Cerebellar nuclear complex (tissue), 1 donor: ENCODE measurements around the gene MND1.
"Not testable (repeated sequence)": the region's sequence is repeated elsewhere in the genome, so short reads cannot be mapped to it uniquely, and the experiment has no call there.

Source experiments
- DNase-seq, 2 experiments: peaks; one replicate each; lab custom pipeline; 2025; lab: John Stamatoyannopoulos, UW

The MND1 gene

DNA sequence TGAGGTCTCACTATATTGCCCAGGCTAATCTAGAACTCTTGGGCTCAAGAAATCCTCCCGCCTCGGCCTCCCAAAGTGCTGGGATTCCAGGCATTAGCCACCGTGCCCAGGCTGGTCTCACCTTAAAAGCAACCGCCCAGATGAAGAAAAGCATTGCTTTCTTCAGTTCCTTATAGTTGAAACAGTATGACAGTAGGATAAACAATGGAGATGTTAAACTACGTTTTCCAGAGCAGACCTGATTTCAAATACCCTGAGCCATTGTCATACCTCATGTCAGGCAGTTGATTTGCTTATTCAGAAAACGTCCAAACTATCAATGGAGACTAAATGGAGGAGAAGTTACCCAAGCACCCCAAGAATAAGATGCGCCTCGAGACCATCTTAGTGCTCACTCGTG, 95.3 kb downstream of the MND1 start:
- no peak for DNase-seq

GRCh38 chr4:153440475-153440874, 96.0 kb downstream of the MND1 start:
- no peak for DNase-seq

- no peak for DNase-seq
Measured at GRCh38 chr4:153447175-153447905, 102.9 kb downstream of the MND1 start.

DNA sequence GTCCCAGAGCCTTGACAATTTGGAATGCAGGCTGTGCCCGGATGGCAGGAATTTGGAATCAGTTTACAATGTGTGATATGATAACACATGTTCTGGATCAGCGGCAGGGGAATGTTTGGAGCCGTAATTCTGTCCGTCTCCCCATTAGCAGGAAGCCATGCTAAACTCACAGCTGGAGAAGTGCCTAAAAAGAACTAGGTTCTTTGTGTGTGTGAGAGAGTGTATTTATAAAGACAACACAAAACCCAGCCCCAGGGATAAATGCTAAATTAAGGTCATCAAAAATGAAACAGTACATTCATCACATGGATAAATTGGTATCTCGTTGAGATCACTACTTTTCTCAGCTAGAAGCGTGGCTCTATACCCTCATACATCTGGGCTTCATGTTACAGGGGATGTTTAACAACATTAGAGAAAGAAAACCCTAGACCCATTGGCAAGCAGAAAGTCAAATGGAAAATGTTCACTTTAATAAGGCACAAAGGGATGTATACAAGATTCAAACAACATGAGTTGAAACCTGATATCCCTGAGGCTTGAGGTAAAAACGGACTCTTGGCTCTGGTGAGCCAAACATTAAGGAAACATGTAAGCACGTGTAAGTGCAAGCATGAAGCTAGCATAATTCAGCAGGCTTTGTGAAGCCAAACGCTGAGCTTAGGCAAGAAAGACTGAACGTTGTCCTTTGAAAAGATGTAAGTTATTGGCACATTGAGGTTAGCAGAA, 103.7 kb downstream of the MND1 start:
- DNase-seq: no peak

- no peak for DNase-seq
Measured at GRCh38 chr4:153449338-153449737, 104.8 kb downstream of the MND1 start.

DNA sequence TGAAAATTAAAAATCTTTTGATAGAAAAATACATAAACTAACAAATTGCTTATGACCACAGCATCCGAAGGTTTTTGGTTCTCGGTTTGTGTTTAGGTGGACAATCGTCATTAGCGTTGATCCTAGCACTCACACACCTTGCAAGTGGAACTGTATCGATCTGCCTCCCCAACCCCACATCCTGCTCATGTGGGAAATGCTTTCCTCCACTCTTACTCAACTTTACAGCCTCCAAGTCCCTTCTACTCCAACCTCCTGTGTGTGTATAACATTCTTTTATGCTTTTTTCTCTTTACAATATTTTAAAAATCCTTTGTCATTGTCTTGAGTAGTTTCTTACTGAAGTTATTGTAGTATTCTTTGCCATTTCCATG, 106.0 kb downstream of the MND1 start:
- no peak for DNase-seq

GRCh38 chr4:153451145-153451544, 106.7 kb downstream of the MND1 start:
- DNase-seq: not testable (repeated sequence)

- no peak for DNase-seq
Measured at GRCh38 chr4:153451911-153452657, 107.6 kb downstream of the MND1 start.

- no peak for DNase-seq
Measured at GRCh38 chr4:153452658-153453378, 108.3 kb downstream of the MND1 start.

DNA sequence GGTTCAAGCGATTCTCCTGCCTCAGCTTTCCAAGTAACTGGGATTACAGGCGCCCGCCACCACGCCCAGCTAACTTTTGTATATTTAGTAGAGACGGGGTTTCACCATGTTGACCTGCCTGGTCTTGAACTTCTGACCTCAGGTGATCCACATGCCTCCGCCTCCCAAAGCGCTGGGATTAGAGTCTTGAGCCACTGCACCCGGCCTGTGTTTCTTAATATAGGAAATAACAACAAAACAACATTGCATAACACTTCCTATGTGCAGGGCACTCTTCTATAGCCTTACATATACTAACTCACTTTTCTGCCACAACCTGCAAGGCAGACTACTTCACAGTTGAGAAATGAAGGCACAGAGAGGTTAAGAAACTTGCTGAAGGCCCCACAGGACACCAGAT, 108.9 kb downstream of the MND1 start:
- DNase-seq: no peak

DNA sequence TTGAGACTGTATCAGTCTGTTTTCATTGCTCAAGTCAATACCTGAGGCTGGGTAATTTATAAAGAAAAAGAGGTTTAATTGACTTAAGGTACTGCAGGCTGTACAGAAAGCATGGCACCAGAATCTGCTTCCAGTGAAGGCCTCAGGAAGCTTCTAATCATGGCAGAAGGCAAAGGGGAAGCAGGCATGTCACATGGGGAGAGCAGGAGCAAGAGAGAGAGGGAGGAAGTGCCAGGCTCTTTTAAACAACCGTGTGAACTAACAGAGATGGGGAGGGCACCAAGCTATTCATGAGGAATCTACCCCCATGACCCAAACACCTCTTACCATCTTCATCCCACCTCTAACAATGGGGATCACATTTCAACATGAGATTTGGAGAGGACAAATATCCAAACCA, 114.5 kb downstream of the MND1 start:
- no peak for DNase-seq

DNA sequence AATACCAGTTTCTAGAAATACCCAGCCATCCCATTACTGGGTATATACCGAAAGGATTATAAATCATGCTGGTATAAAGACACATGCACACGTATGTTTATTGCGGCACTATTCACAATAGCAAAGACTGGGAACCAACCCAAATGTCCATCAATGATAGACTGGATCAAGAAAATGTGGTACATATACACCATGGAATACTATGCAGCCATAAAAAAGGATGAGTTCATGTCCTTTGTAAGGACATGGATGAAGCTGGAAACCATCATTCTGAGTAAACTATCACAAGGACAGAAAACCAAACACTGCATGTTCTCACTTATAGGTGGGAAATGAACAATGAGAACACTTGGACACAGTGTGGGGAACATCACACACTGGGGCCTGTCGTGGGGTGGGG, 117.1 kb downstream of the MND1 start:
- not testable (repeated sequence) for DNase-seq

DNA sequence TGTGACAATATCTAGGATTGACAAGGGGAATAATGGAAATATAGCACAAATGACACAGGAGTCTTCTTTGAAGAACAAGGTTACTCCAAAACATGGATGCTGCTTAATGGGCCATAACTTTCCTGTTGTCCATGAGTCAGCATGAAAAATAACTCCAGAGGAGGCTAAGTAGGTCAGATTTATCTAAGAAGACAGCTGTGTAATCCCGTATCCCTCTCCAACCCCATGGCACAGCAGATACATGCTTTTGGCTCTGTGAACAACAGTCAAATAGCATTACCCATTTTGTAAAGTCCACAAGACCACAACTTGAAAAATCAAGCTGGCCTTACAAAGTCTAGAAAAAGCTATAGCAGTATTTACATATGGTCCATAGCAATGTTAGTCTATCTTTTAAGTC, 119.6 kb downstream of the MND1 start:
- no peak for DNase-seq
